ENCODE results near the gene BCAR3.
"Not testable (repeated sequence)": the region's sequence is repeated elsewhere in the genome, so short reads cannot be mapped to it uniquely, and the experiment has no call there.

The BCAR3 gene

GRCh38 chr1:93667642-93668041, 14.0 kb downstream of the BCAR3 start:
- DNase-seq = no peak

- DNase-seq = no peak
These were observed 14.8 kb downstream of the BCAR3 start for GRCh38 chr1:93666613-93667384.

GRCh38 chr1:93665015-93665414, 16.6 kb downstream of the BCAR3 start:
- no peak for DNase-seq

- no peak for DNase-seq
These were observed 18.4 kb downstream of the BCAR3 start for GRCh38 chr1:93663208-93663614.

GRCh38 chr1:93662481-93663207, 19.0 kb downstream of the BCAR3 start:
- no peak for DNase-seq

- DNase-seq = no peak
These were observed 19.7 kb downstream of the BCAR3 start for GRCh38 chr1:93661829-93662474.

DNA sequence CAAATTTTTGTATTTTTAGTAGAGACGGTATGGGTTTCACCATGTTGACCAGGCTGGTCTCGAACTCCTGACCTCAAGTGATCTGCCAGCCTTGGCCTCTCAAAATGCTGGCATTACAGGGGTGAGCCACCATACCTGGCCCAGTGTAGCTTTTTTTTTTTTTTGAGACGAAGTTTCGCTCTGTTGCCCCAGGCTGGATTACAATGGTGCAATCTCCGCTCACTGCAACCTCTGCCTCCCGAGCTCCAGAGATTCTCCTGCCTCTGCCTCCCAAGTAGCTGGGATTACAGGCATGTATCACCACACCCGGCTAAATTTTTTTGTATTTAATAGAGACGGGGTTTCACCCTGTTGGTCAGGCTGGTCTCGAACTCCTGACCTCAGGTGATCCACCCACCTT, 20.3 kb downstream of the BCAR3 start:
- DNase-seq = not testable (repeated sequence)

GRCh38 chr1:93659822-93660503, 21.7 kb downstream of the BCAR3 start:
- no peak for DNase-seq

- DNase-seq = no peak
These were observed 23.4 kb downstream of the BCAR3 start for GRCh38 chr1:93658188-93658587.

GRCh38 chr1:93656491-93656890, 25.1 kb downstream of the BCAR3 start:
- DNase-seq = no peak

- no peak for DNase-seq
These were observed 28.0 kb downstream of the BCAR3 start for GRCh38 chr1:93653656-93654055.

DNA sequence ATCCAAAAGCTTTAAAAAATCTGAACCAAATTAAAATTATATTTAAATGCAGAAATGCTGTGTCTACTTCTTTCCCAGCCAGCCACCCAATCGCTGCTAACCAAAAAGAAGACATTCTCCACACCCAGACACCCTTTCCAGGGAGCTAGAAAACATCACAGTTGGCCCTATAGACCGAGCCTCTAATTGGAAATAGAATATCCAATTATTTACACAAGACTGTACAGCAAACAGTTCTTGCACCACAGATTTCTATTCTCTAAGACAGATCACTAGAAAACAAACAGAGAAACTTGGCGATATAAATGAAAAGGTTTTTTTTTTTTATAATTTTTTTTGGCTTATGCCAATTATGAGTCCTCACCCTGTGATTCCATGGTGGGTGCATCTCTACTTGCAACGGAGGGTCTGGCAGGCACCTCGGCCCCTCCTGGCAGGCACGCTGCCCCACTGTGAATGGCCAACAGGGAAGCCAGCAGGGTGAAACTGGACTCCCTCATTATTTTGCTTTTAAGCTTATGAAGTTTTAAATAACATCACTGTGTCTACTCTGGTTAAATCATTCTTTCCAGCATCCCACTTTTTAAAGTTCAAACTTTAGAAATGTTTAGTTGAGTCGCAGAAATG, 29.2 kb downstream of the BCAR3 start:
- DNase-seq = no peak

DNA sequence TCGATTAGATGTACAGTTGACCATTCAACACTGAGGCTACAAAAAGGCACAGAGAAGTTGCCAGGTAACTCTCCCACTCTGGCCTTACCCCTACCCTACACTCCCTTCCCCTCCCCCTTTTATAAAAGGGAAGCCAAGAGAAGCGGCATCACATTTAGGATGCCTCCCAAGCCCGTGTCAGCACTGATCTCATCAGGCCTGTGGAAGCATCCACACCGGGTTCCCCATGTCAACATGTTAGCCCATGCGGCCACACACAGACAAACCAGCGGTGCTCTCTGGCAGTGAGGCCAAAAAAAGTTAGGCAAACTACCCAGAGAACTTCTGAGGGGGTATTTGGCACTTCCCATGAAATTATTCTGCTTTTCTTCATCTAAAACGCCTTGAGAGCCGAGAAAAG, 29.9 kb downstream of the BCAR3 start:
- DNase-seq = no peak

DNA sequence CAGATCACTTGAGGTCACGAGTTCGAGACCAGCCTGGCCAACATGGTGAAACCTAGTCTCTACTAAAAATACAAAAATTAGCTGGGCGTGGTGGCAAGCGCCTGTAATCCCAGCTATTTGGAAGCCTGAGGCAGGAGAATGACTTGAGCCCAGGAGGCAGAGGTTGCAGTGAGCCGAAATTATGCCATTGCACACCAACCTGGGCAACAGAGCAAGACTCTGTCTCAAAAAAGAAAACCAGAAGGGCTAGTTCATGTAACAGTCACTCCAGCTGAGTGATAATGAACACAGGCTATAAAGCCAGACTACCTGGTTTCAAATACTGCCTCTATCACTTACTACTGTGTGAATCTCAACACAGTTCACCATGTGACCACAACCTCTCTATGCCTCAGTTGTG, 31.5 kb downstream of the BCAR3 start:
- not testable (repeated sequence) for DNase-seq

- no peak for DNase-seq
These were observed 32.4 kb downstream of the BCAR3 start for GRCh38 chr1:93649231-93649630.

DNA sequence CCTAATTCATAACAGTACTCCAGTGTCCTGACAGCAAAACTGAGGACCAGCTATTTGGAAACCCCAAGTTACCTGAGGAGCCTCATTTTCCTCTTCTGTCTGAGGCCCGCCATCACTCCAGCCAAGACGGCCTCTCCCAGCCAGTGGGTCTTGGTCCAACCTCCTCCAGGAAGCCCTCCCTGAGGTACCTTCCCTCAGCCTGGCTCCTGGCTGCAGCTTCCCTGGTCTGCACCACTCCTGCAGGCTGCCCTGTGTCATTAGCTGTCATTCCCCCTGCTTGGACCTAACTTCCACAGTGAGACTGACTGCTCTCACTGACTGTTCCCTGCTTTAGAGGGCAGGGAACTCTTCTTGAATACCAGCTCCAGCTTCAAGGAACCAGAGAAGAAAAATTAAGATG, 33.0 kb downstream of the BCAR3 start:
- DNase-seq = no peak

GRCh38 chr1:93641527-93641926, 40.1 kb downstream of the BCAR3 start:
- no peak for DNase-seq

DNA sequence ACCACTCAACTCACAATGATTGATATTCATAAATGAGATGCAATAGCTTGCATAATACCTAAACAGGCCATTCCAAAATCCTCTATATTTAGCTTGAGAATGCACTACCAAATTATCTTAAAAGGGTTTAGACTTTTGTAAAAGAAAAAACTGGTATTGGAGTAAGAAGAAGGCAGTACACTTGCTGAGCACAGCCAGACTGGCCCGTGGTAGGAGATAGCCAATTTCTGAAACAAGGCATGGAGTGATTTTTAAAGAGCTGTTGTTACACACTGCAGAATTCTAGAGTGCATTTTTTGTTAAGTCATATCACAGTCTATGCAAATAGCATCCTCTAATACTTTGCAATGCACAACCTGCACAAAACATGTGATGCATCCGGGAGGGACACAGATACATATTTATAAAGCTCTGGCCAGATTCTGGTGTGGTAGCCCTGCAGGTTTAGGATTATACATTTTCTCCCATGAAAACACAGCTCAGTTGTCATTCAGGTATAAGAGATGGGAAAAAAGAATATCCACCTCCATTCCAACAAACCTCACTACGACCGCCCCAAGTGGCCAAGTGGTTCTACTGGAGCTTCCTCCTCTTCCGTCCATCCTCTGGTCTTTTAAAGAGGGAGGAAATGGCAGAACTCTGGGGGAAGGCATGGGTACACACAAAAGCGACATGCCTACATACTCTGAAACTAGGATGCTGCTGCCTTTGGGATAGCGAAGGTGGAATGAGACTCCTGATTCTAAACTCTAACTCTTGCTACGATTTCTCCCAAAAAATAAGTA, 40.8 kb downstream of the BCAR3 start:
- DNase-seq = no peak

DNA sequence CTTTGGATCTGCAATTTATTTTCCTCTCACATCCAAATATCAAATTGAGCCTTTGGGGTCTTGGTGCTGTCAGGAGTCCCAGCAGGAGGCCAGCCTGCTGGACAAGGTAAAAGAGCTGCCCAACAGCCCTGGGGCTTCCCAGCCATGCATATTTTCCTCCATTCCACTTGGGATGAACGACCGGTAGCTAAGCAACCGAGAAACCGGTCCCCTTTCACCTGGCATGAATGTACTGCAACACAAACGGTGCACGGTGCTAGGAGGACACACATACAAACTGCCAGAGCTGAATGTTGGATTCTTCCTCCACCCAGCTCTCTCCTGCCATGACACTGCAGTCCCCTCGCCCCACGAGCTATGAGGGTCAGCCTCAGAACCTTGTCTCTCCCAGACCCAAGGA, 42.7 kb downstream of the BCAR3 start:
- no peak for DNase-seq

DNA sequence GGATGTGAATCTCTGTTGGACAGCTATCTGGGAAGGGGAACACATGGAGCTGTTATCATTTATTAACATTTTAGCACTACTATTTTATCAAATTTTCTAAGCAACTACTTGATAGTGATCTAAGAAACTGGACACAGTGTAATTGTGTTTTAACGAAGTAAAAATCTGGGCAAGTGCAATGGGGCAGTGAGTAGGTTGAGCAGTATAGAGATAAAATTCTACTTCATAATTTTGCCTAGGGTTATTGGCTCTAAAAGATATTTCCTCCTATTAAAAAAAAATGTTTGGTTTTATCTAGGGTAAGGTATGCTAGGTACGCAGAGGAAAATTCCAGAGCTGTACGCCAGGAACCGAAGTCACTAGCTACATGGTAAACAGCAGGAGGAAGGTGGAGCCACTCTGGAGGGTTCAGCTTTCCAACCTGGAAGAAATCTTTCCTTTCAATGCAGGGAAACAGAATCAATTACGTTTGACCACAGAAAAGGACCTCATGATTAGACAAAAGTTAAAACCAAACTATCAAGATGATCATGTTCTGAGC, 43.3 kb downstream of the BCAR3 start:
- DNase-seq = no peak

GRCh38 chr1:93636712-93637111, 44.9 kb downstream of the BCAR3 start:
- DNase-seq = no peak

Measured in NCI-H2081 treated with DMSO at 0.1 percent for 48 hours (cell line).